Measurements from ENCODE around the gene ACAP1. TPM values are rescaled to one million over a fixed set of nuclear protein-coding genes. Genes with fewer than 3 reads are reported as not detected.

ACAP1 gene
- total RNA-seq, 1 experiment from 2014 or later: 8.8 TPM

- Histone ChIP-seq H3K27me3 (ENCODE audit: insufficient read depth, low read length) (no peaks in the 10 kb centered on the region), H3K4me3 (replicated peaks in 1 of 2; ENCODE audit: low read depth in 1 of 2, low read length in 2 of 2) (no peak overlapping the region), H3K79me2 (ENCODE audit: insufficient read depth, low read length) (0 out of 2 replicates have a peak, but pooled peaks cover 7% of the 10 kb centered on the region), H3K9me3 (ENCODE audit: control insufficient read depth in 1 of 2, insufficient read depth in 1 of 2, low read depth in 1 of 2, low read length in 2 of 2) (no peaks in the 10 kb centered on the region), H3K36me3 (ENCODE audit: control insufficient read depth in 1 of 2, insufficient read depth in 2 of 2, low read length in 2 of 2) (peaks cover 10 to 20% of the 10 kb centered on the region in 2 experiments; a peak in 3 of 4 replicates), H4K20me1 (ENCODE audit: insufficient read depth) (no peaks in the 10 kb centered on the region), H2AFZ (ENCODE audit: low read depth, low read length, poor library complexity, severe bottlenecking) (no peak overlapping the region), H3K9me2 (ENCODE audit: insufficient read depth) (no peaks in the 10 kb centered on the region), H3K27ac (ENCODE audit: low read depth, low read length) (no peak overlapping the region), H3K4me2 (ENCODE audit: low read length) (no peak overlapping the region), H3K4me1 (ENCODE audit: control insufficient read depth in 1 of 2, insufficient read depth in 2 of 2, low read length in 2 of 2) (peaks cover 3 to 9% of the 10 kb centered on the region in 2 experiments; a peak in 2 of 4 replicates), H3K9ac (ENCODE audit: low read length) (no peak overlapping the region)
- no TSS peak for BruUV-seq (replicated peaks)
- ATAC-seq (no peak), DNase-seq (ENCODE audit: low read depth, low spot score) (no peak)
- intact Hi-C loops (cut with micrococcal nuclease): no loop called here
- ChIA-PET CTCF (no interaction called here), RAD21 (ENCODE audit: low non-redundant PET in 1 of 2, low total read pairs in 2 of 2, uncharacterized antibody in 2 of 2, unreplicated experiment in 2 of 2) (no interaction called here), POLR2A (interaction anchor here (1.2 kb wide), 1 partner anchor 12 kb away, joined by 3 read pairs; no protein-coding TSS in a partner anchor)
- TF ChIP-seq ZFX (IDR thresholded peaks at IDR 0.05): no peak
- TF ChIP-seq YY1 (IDR thresholded peaks at IDR 0.05; ENCODE audit: extremely low read depth, insufficient replicate concordance, low read depth, low read length): no peak
- TF ChIP-seq SP1 (IDR thresholded peaks at IDR 0.05; ENCODE audit: low read depth): no peak
- no peak for TF ChIP-seq POLR2A (IDR thresholded peaks at IDR 0.05; ENCODE audit: borderline replicate concordance, extremely low read depth, insufficient read depth, insufficient read length)
- no peak for TF ChIP-seq MAX (IDR thresholded peaks at IDR 0.05)
- TF ChIP-seq ZBTB33 (IDR thresholded peaks at IDR 0.05; ENCODE audit: extremely low read depth, insufficient replicate concordance, low read length): no peak
- TF ChIP-seq ATF3 (IDR thresholded peaks at IDR 0.05): no peak
- no peak for TF ChIP-seq REST (IDR thresholded peaks at IDR 0.05; ENCODE audit: low read depth)
- TF ChIP-seq POLR2AphosphoS5 (IDR thresholded peaks at IDR 0.05; ENCODE audit: low read depth, low read length): no peak
- no peak for TF ChIP-seq TCF7L2 (IDR thresholded peaks at IDR 0.05; ENCODE audit: borderline replicate concordance, extremely low read depth, insufficient read depth, insufficient read length)
- no peak for TF ChIP-seq ELF1 (IDR thresholded peaks at IDR 0.05; ENCODE audit: borderline replicate concordance, low read depth)
- TF ChIP-seq CTCF (IDR thresholded peaks at IDR 0.05 in 2 of 3, conservative IDR thresholded peaks at IDR 0.05 in 1 of 3; ENCODE audit: borderline replicate concordance in 1 of 3, insufficient read depth in 1 of 3, low read depth in 2 of 3, low read length in 2 of 3): no peak
Observed at GRCh38 chr17:7388856-7389255, 52.5 kb downstream of the ACAP1 start.

All from HCT116 (cell line).